Measurements from ENCODE around the gene GMIP. TPM values are rescaled to one million over a fixed set of nuclear protein-coding genes. Genes with fewer than 3 reads are reported as not detected.
"Not testable (repeated sequence)": the region's sequence is repeated elsewhere in the genome, so short reads cannot be mapped to it uniquely, and the experiment has no call there.

The GMIP gene
- total and polyA plus RNA-seq, 2 of the 13 experiments (the other 11 are each of a cell fraction or from before 2014, with no cell fraction given) = 1.5 to 1.8 TPM

GRCh38 chr19:19668230-19669012 lies 25.0 kb upstream of the GMIP start, which contains the start of gene ZNF101 (continued):
- peak; percentile 83 for TF ChIP-seq KAT8 (CRISPR knock-in tag; IDR thresholded peaks at IDR 0.05)
- TF ChIP-seq ZNF292 (CRISPR knock-in tag; IDR thresholded peaks at IDR 0.05; ENCODE audit: borderline replicate concordance, low read depth) = peak; percentile 46
- TF ChIP-seq ZNF235 (CRISPR knock-in tag; IDR thresholded peaks at IDR 0.05; ENCODE audit: borderline replicate concordance) = peak; percentile 87; the same call in 1 of the 2 replicates
- 0 out of 2 replicates have a peak, but pooled peaks have one; percentile 39 for TF ChIP-seq IRF2 (CRISPR knock-in tag; IDR thresholded peaks at IDR 0.05)

- H3K4me3 ChIP-seq (replicated peaks in 1 of 3; ENCODE audit: insufficient read depth in 1 of 3, low read depth in 2 of 3, low read length in 3 of 3); FAIRE-seq; H3K4me2 ChIP-seq (ENCODE audit: low read depth, low read length); CTCF ChIA-PET (ENCODE audit: low intra/inter-chr PET ratio, low total read pairs); H2AFZ ChIP-seq (ENCODE audit: low read length); BruUV-seq (replicated peaks); DNase-seq (ENCODE audit: low spot score); H3K27ac ChIP-seq (ENCODE audit: extremely low read length, insufficient read depth, low read length); H3K9ac ChIP-seq (ENCODE audit: insufficient read depth, low read depth, low read length); ATAC-seq; H3K36me3 ChIP-seq (replicated peaks in 1 of 2; ENCODE audit: control insufficient read depth in 1 of 2, insufficient read depth in 2 of 2, low read length in 2 of 2); H3K27me3 ChIP-seq (ENCODE audit: control insufficient read depth in 1 of 2, insufficient read depth in 2 of 2, low read length in 2 of 2); intact Hi-C loops (cut with micrococcal nuclease; ENCODE audit: unreplicated experiment); H3K9me3 ChIP-seq (ENCODE audit: low read length); in situ Hi-C loops (cut with HindIII; ENCODE audit: extremely low pct_ligation_motif_present, low pct_unique_long_range_greater_than_20kb); POLR2A ChIA-PET: not testable (repeated sequence)
- WGBS (ENCODE audit: low lambda C conversion rate) = 97% methylated on average over 22 of the region's 22 CpGs
- Histone ChIP-seq H3K79me2 (ENCODE audit: insufficient read depth, low read length) (peaks cover 40% of the 10 kb centered on the region), H4K20me1 (ENCODE audit: insufficient read depth, low read length) (peaks cover 21% of the 10 kb centered on the region), H3K4me1 (ENCODE audit: insufficient read depth, low read length) (peaks cover 52% of the 10 kb centered on the region)
These were observed 22.0 kb upstream of the GMIP start for GRCh38 chr19:19665420-19665948.

Data from HepG2 (cell line).